ENCODE measurements around the gene FOSL2. TPM values are rescaled to one million over a fixed set of nuclear protein-coding genes. Genes with fewer than 3 reads are reported as not detected.

Gene FOSL2
- total RNA-seq, 1 experiment from 2014 or later = 4.0 TPM

DNA sequence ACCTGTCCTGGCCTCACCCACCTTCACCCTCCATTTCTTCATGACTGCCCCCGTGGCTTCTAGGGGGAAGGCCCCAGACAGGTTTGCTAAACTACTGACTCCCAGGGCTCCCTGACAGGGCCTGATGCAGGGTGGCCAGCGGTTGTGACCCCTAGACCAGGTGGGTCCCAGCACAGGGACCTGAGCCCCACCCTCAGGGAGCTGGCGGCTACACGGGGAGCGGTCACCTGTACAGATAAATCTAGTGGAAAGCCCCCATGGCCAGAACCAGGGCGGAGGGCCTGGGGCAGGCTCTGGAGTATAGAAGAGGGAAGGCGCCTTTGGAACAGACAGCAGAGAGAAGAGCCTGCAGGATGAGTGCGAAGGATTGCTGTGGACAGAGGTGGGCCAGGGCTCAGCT, 60.7 kb downstream of the FOSL2 start (continued):
- TF ChIP-seq, protein P1, sequence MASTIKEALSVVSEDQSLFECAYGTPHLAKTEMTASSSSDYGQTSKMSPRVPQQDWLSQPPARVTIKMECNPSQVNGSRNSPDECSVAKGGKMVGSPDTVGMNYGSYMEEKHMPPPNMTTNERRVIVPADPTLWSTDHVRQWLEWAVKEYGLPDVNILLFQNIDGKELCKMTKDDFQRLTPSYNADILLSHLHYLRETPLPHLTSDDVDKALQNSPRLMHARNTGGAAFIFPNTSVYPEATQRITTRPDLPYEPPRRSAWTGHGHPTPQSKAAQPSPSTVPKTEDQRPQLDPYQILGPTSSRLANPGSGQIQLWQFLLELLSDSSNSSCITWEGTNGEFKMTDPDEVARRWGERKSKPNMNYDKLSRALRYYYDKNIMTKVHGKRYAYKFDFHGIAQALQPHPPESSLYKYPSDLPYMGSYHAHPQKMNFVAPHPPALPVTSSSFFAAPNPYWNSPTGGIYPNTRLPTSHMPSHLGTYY (CRISPR knock-in tag; IDR thresholded peaks at IDR 0.05) = no peak
- TF ChIP-seq, protein P2, sequence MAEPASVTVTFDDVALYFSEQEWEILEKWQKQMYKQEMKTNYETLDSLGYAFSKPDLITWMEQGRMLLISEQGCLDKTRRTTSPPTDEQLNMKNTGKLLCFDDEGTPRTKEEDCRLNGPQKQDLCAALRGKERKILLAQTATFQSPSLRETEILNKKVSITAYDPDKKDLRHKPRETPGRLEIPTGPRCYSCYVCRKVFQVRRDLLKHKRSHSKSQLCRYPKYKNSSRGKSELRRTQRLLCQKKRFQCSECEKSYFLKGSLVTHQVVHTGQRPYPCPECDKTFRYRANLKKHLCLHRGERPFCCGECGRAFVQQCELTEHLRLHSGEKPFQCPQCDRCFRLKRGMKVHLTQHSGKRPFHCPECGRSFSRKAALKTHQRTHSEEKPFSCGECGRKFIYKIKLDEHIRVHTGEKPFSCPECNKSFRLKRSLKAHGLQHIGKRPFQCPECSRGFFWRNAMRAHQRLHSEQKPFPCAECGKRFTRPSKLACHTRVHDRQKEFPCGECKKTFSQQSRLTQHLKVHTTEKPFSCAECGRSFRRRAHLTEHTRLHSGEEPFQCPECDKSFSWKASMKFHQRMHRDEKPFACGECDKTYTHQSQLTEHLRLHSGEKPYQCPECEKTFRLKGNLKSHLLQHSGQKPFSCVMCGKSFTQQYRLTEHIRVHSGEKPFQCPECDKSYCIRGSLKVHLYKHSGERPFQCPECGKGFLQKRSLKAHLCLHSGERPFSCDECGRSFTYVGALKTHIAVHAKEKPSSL (CRISPR knock-in tag; conservative IDR thresholded peaks at IDR 0.05) = no peak
- no peak for TF ChIP-seq CREM (CRISPR knock-in tag; IDR thresholded peaks at IDR 0.05)

DNA sequence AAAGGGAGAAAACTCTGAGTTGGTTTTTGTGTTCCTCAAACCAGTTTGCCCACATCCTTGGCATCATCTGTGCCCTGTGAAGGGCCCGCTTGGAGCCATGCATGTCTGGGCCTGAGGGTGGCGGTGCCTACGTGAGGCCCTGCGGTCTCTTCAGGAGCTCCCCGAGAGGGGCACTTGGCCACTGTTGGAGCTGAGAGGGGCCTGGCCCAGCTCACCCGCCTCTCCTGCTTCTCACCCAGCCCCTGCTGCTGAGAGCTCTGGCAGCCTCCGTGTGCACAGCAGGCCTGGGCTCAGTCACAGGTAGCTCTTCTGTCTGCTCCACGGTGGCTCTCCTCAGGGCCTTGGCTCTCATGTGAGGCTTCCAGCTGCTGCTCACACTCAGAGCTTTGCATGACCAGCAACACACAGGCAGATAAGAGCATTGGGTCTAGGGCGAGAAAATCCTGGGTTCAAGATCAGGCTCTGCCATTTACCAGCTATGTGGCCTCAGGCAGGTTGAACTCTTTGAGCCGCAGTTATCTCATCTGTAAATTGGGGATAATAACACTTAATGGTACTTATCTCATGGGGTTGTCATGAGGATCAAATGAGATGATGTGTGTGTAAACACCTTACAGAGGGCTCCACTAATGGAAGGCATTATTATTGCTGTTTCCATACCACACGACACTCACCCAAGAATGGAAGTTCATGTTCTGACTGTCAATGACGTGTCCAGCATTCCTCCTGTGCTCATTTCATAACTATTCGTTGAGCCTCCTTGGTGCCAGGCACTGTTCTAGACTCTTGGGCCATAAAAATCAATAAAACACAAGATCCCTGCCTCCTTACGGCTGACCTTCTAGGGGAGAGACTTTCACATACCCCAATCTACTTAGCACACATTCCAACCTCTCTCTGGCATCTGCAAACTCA, 61.6 kb downstream of the FOSL2 start:
- no peaks in the 10 kb centered on the region for H3K9me3 Mint-ChIP-seq
- H3K4me1 Mint-ChIP-seq = peaks cover 4% of the 10 kb centered on the region; the same call in 1 of the 2 replicates
- no peaks in the 10 kb centered on the region for H3K27me3 Mint-ChIP-seq (ENCODE audit: low read depth)
- DNase-seq (ENCODE audit: low spot score) (no peak), ATAC-seq (no peak)
- H3K4me3 Mint-ChIP-seq = no peak overlapping the region
- TF ChIP-seq, protein P3, sequence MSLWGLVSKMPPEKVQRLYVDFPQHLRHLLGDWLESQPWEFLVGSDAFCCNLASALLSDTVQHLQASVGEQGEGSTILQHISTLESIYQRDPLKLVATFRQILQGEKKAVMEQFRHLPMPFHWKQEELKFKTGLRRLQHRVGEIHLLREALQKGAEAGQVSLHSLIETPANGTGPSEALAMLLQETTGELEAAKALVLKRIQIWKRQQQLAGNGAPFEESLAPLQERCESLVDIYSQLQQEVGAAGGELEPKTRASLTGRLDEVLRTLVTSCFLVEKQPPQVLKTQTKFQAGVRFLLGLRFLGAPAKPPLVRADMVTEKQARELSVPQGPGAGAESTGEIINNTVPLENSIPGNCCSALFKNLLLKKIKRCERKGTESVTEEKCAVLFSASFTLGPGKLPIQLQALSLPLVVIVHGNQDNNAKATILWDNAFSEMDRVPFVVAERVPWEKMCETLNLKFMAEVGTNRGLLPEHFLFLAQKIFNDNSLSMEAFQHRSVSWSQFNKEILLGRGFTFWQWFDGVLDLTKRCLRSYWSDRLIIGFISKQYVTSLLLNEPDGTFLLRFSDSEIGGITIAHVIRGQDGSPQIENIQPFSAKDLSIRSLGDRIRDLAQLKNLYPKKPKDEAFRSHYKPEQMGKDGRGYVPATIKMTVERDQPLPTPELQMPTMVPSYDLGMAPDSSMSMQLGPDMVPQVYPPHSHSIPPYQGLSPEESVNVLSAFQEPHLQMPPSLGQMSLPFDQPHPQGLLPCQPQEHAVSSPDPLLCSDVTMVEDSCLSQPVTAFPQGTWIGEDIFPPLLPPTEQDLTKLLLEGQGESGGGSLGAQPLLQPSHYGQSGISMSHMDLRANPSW (CRISPR knock-in tag; conservative IDR thresholded peaks at IDR 0.05; ENCODE audit: low read depth) = no peak
- TF ChIP-seq GRHL2 (CRISPR knock-in tag; IDR thresholded peaks at IDR 0.05; ENCODE audit: insufficient replicate concordance, severe bottlenecking) (no peak), NR2C2 (CRISPR knock-in tag; IDR thresholded peaks at IDR 0.05) (no peak), ATF1 (CRISPR knock-in tag; IDR thresholded peaks at IDR 0.05) (no peak), ZNF138 (CRISPR knock-in tag; conservative IDR thresholded peaks at IDR 0.05) (no peak), RORB (CRISPR knock-in tag; IDR thresholded peaks at IDR 0.05) (no peak), HMGA2 (CRISPR knock-in tag; IDR thresholded peaks at IDR 0.05) (no peak)
- TF ChIP-seq, protein P2 (CRISPR knock-in tag; conservative IDR thresholded peaks at IDR 0.05) = no peak
- TF ChIP-seq, protein P4, sequence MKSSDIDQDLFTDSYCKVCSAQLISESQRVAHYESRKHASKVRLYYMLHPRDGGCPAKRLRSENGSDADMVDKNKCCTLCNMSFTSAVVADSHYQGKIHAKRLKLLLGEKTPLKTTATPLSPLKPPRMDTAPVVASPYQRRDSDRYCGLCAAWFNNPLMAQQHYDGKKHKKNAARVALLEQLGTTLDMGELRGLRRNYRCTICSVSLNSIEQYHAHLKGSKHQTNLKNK (CRISPR knock-in tag; IDR thresholded peaks at IDR 0.05) = no peak
- TF ChIP-seq, protein P5, sequence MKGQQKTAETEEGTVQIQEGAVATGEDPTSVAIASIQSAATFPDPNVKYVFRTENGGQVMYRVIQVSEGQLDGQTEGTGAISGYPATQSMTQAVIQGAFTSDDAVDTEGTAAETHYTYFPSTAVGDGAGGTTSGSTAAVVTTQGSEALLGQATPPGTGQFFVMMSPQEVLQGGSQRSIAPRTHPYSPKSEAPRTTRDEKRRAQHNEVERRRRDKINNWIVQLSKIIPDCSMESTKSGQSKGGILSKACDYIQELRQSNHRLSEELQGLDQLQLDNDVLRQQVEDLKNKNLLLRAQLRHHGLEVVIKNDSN (CRISPR knock-in tag; IDR thresholded peaks at IDR 0.05) = no peak
- no peaks in the 10 kb centered on the region for H3K36me3 Mint-ChIP-seq
- CTCF ChIA-PET = interaction anchor here (1.0 kb wide), 1 partner anchor 113 kb away, joined by 3 read pairs; no protein-coding TSS in a partner anchor
- POLR2A ChIA-PET = no interaction called here
- H3K27ac Mint-ChIP-seq = no peak overlapping the region
